HepG2 (cell line): ENCODE data around the gene RABL6. TPM values are rescaled to one million over a fixed set of nuclear protein-coding genes. Genes with fewer than 3 reads are reported as not detected.

Experiments
- ATAC-seq: fragments of 200-7000 bp; cut with Tn5 transposase; 3 replicates; pipeline ENCODE4 v1.9.1; 2020; ENCODE audit warnings: mild to moderate bottlenecking, moderate library complexity
- BruUV-seq: library from RNA; stranded (reverse); fragments of 400-500 nt; replicated peaks from 2 replicates; lab custom pipeline; 2021; lab: Mats Ljungman, UMichigan
- CTCF ChIA-PET: fragments of 300-600 bp; formaldehyde crosslinking; extraction: SDS; loops from one replicate; lab custom pipeline; 2021; ENCODE audit warnings: low total read pairs, inconsistent platforms, low intra/inter-chr PET ratio; lab: Yijun Ruan, JAX
- POLR2A ChIA-PET: fragments of 350-600 bp; sonication (Branson Sonifier 250); formaldehyde crosslinking; loops from one replicate; lab custom pipeline; 2020; ENCODE audit warnings: antibody characterized with exemption, inconsistent platforms; lab: Yijun Ruan, JAX
- DNase-seq: peaks from one replicate; pipeline ENCODE4 v3.0.0-alpha.2; 2015; ENCODE audit warnings: low spot score
- FAIRE-seq: peaks from 3 replicates; lab custom pipeline; 2011; peaks lifted over from hg19 to GRCh38; lab: Jason Lieb, UNC
- H2AFZ ChIP-seq: one replicate; pipeline ENCODE4 v1.6.1; 2011; ENCODE audit warnings: low read length, inconsistent platforms
- H3K27ac ChIP-seq: fragments of 300-600 bp; 3 replicates; pipeline ENCODE4 v1.8.0; 2011; ENCODE audit warnings: mixed run types, mild to moderate bottlenecking, mixed read lengths, low read length, inconsistent platforms; ENCODE audit not compliant: insufficient read depth; ENCODE audit errors: extremely low read length
- H3K27me3 ChIP-seq, 2 experiments: fragments of 200-600 bp in 1 of 2; 2 replicates in 1 of 2; 3 replicates in 1 of 2; pipeline versions ENCODE4 v1.6.0 to v1.8.0; 2011; ENCODE audit warnings: low read length in 2 of 2, mild to moderate bottlenecking in 2 of 2, moderate library complexity in 2 of 2, inconsistent platforms in 1 of 2; ENCODE audit not compliant: insufficient read depth in 2 of 2, control insufficient read depth in 1 of 2
- H3K36me3 ChIP-seq, 2 experiments: fragments of 200-600 bp in 1 of 2; replicated peaks in 1 of 2; 2 replicates in 1 of 2; 3 replicates in 1 of 2; pipeline versions ENCODE4 v1.5.1 to v1.8.0; 2011; ENCODE audit warnings: low read length in 2 of 2, inconsistent platforms in 1 of 2; ENCODE audit not compliant: insufficient read depth in 2 of 2, control insufficient read depth in 1 of 2
- H3K4me1 ChIP-seq: 2 replicates; pipeline ENCODE4 v1.5.1; 2012; ENCODE audit warnings: low read length, inconsistent platforms; ENCODE audit not compliant: insufficient read depth
- H3K4me2 ChIP-seq: 2 replicates; pipeline ENCODE4 v1.6.0; 2011; ENCODE audit warnings: low read depth, low read length, inconsistent platforms
- H3K4me3 ChIP-seq, 3 experiments: fragments of 200-600 bp in 1 of 3; sonication (generic), shearing (Covaris generic) in 1 of 3; replicated peaks in 1 of 3; 2 replicates each; pipeline ENCODE4 v1.5.1; 2011 to 2016; ENCODE audit warnings: low read length in 3 of 3, inconsistent platforms in 2 of 3, low read depth in 2 of 3, mild to moderate bottlenecking in 2 of 3, control low read depth in 1 of 3, mixed read lengths in 1 of 3; ENCODE audit not compliant: insufficient read depth in 1 of 3
- H3K79me2 ChIP-seq: one replicate; pipeline ENCODE4 v1.6.1; 2011; ENCODE audit warnings: low read length, inconsistent platforms; ENCODE audit not compliant: insufficient read depth
- H3K9ac ChIP-seq: 2 replicates; pipeline ENCODE4 v1.6.0; 2011; ENCODE audit warnings: mild to moderate bottlenecking, low read depth, low read length, inconsistent platforms; ENCODE audit not compliant: insufficient read depth
- H3K9me3 ChIP-seq: 2 replicates; pipeline ENCODE4 v1.5.1; 2012; ENCODE audit warnings: mild to moderate bottlenecking, low read length
- H4K20me1 ChIP-seq: 2 replicates; pipeline ENCODE4 v1.6.0; 2011; ENCODE audit warnings: inconsistent platforms, mild to moderate bottlenecking, low read length, moderate library complexity; ENCODE audit not compliant: insufficient read depth
- ATF7-NPFF ChIP-seq: sonication (generic); formaldehyde crosslinking; IDR thresholded peaks from 2 replicates; pipeline ENCODE4 v1.8.1; 2023; ENCODE audit warnings: mild to moderate bottlenecking, low read depth, missing genetic modification reagents, moderate library complexity
- NFKBIZ ChIP-seq: IDR thresholded peaks from 2 replicates; pipeline ENCODE4 v1.6.1; 2018; ENCODE audit warnings: missing genetic modification reagents, missing compliant biosample characterization
- PHF21A ChIP-seq: sonication (generic); formaldehyde crosslinking; IDR thresholded peaks from 2 replicates; pipeline ENCODE4 v1.5.0; 2020; ENCODE audit warnings: mild to moderate bottlenecking, missing genetic modification reagents
- SAP130 ChIP-seq: IDR thresholded peaks from 2 replicates; pipeline ENCODE4 v1.6.1; 2016; ENCODE audit warnings: low read depth
- SP1 ChIP-seq, 2 experiments: fragments of 450-650 bp in 1 of 2; sonication (generic) in 1 of 2; formaldehyde crosslinking in 1 of 2; IDR thresholded peaks; 2 replicates each; pipeline versions ENCODE4 v1.4.0 to v1.6.1; 2016 to 2020; ENCODE audit warnings: missing genetic modification reagents in 1 of 2
- THAP8 ChIP-seq: sonication (generic); formaldehyde crosslinking; IDR thresholded peaks from 2 replicates; pipeline ENCODE4 v1.5.1; 2020; ENCODE audit warnings: missing genetic modification reagents, mild to moderate bottlenecking, borderline replicate concordance
- ZMYM4 ChIP-seq: sonication (generic); formaldehyde crosslinking; IDR thresholded peaks from 2 replicates; pipeline ENCODE4 v1.8.1; 2023; ENCODE audit warnings: mild to moderate bottlenecking, missing genetic modification reagents
- ZNF12 ChIP-seq: sonication (generic); formaldehyde crosslinking; IDR thresholded peaks from 2 replicates; pipeline ENCODE4 v1.5.0; 2020; ENCODE audit warnings: missing genetic modification reagents
- ZNF354B ChIP-seq: sonication (generic); formaldehyde crosslinking; IDR thresholded peaks from 2 replicates; pipeline ENCODE4 v1.8.0; 2022; ENCODE audit warnings: mild to moderate bottlenecking, missing genetic modification reagents
- ZNF609 ChIP-seq: sonication (generic); formaldehyde crosslinking; IDR thresholded peaks from 2 replicates; pipeline ENCODE4 v1.4.0; 2020; ENCODE audit warnings: mild to moderate bottlenecking, missing genetic modification reagents, borderline replicate concordance
- ZNF652 ChIP-seq: IDR thresholded peaks from 2 replicates; pipeline ENCODE4 v1.6.1; 2016; ENCODE audit warnings: low read depth, borderline replicate concordance
- ZZZ3 ChIP-seq: sonication (generic); formaldehyde crosslinking; IDR thresholded peaks from 2 replicates; pipeline ENCODE4 v1.4.0; 2020; ENCODE audit warnings: missing genetic modification reagents, mild to moderate bottlenecking, borderline replicate concordance
- WGBS: methylation state at CpG from one replicate; pipeline ENCODE4 v1.1.6; 2017; ENCODE audit warnings: low lambda C conversion rate; 5-methylcytosine and 5-hydroxymethylcytosine counted together
- in situ Hi-C: cut with HindIII; loops from 2 replicates; pipeline ENCODE4 v1.10.0; 2017; ENCODE audit warnings: low pct_unique_long_range_greater_than_20kb; ENCODE audit not compliant: extremely low pct_ligation_motif_present
- intact Hi-C: fragments of 100-400 bp; cut with micrococcal nuclease; formaldehyde crosslinking; loops from one replicate; pipeline ENCODE4 v1.10.0; 2022; ENCODE audit not compliant: unreplicated experiment
- polyA plus RNA-seq, 8 experiments: library from polyadenylated mRNA; depleted of rRNA in 3 of 8; stranded (reverse) in 7 of 8; unstranded in 1 of 8; fragments of >200 nt; fragmentation: Illumina TruSeq in 4 of 8; extraction: Trizol in 4 of 8; gene quantifications; 2 replicates each; pipeline versions ENCODE4 v1.2.1 to v1.2.3, GENCODE V29; 2011 to 2016; ENCODE audit warnings: low read depth in 4 of 8, missing spikeins in 1 of 8, mixed read lengths in 1 of 8; ENCODE audit not compliant: insufficient read depth in 1 of 8
- total RNA-seq, 5 experiments: library from RNA; depleted of rRNA; stranded (reverse); fragments of >200 nt; fragmentation: Illumina TruSeq; extraction: Trizol; gene quantifications; 2 replicates each; pipeline ENCODE4 v1.2.3, GENCODE V29; 2016; ENCODE audit warnings: low read depth in 1 of 5
- TF ChIP-seq, protein P1 (sequence below): sonication (generic); formaldehyde crosslinking; IDR thresholded peaks from 2 replicates; pipeline ENCODE4 v1.5.1; 2020; ENCODE audit warnings: missing genetic modification reagents, mild to moderate bottlenecking, borderline replicate concordance
- TF ChIP-seq, protein P2 (sequence below): sonication (generic); formaldehyde crosslinking; IDR thresholded peaks from 2 replicates; pipeline ENCODE4 v1.4.0; 2020; ENCODE audit warnings: missing genetic modification reagents

Gene RABL6
- total and polyA plus RNA-seq, 2 of the 13 experiments (the other 11 are each of a cell fraction or from before 2014, with no cell fraction given), result 81.5 to 125 TPM

GRCh38 chr9:136759436-136760325 is 48.1 kb upstream of the RABL6 start:
- Histone ChIP-seq H3K4me1 (peaks cover 45% of the 10 kb centered on the region), H4K20me1 (no peaks in the 10 kb centered on the region), H3K36me3 (no peaks in the 10 kb centered on the region), H3K9ac (no peak overlapping the region), H3K27me3 (peaks cover 5 to 27% of the 10 kb centered on the region in 2 experiments; a peak in 3 of 5 replicates), H2AFZ (no peak overlapping the region), H3K79me2 (no peaks in the 10 kb centered on the region), H3K4me3 (no peak overlapping the region), H3K27ac (no peak overlapping the region), H3K9me3 (no peaks in the 10 kb centered on the region), H3K4me2 (no peak overlapping the region)
- BruUV-seq, result no TSS peak
- no peak for ATAC-seq
- in situ Hi-C loops (no loop called here), intact Hi-C loops (no loop called here)
- ChIA-PET CTCF (no interaction called here), POLR2A (no interaction called here)
- no peak for DNase-seq
- no peak for FAIRE-seq
- 60% methylated on average over 15 of the region's 27 CpGs for WGBS
- no peak for TF ChIP-seq SP1 (IDR thresholded peaks at IDR 0.05)
- TF ChIP-seq SP1 (CRISPR knock-in tag; IDR thresholded peaks at IDR 0.05), result no peak
- no peak for TF ChIP-seq ATF7-NPFF (CRISPR knock-in tag)
- TF ChIP-seq ZNF652 (CRISPR knock-in tag), result no peak
- TF ChIP-seq, protein P1, sequence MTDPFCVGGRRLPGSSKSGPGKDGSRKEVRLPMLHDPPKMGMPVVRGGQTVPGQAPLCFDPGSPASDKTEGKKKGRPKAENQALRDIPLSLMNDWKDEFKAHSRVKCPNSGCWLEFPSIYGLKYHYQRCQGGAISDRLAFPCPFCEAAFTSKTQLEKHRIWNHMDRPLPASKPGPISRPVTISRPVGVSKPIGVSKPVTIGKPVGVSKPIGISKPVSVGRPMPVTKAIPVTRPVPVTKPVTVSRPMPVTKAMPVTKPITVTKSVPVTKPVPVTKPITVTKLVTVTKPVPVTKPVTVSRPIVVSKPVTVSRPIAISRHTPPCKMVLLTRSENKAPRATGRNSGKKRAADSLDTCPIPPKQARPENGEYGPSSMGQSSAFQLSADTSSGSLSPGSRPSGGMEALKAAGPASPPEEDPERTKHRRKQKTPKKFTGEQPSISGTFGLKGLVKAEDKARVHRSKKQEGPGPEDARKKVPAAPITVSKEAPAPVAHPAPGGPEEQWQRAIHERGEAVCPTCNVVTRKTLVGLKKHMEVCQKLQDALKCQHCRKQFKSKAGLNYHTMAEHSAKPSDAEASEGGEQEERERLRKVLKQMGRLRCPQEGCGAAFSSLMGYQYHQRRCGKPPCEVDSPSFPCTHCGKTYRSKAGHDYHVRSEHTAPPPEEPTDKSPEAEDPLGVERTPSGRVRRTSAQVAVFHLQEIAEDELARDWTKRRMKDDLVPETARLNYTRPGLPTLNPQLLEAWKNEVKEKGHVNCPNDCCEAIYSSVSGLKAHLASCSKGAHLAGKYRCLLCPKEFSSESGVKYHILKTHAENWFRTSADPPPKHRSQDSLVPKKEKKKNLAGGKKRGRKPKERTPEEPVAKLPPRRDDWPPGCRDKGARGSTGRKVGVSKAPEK, result no peak
- TF ChIP-seq NFKBIZ, result no peak
- TF ChIP-seq ZMYM4 (CRISPR knock-in tag), result no peak
- no peak for TF ChIP-seq ZZZ3
- TF ChIP-seq ZNF354B (CRISPR knock-in tag), result no peak
- TF ChIP-seq, protein P2, sequence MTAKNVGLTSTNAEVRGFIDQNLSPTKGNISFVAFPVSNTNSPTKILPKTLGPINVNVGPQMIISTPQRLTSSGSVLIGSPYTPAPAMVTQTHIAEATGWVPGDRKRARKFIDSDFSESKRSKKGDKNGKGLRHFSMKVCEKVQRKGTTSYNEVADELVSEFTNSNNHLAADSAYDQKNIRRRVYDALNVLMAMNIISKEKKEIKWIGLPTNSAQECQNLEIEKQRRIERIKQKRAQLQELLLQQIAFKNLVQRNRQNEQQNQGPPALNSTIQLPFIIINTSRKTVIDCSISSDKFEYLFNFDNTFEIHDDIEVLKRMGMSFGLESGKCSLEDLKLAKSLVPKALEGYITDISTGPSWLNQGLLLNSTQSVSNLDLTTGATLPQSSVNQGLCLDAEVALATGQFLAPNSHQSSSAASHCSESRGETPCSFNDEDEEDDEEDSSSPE (CRISPR knock-in tag), result no peak
- TF ChIP-seq SAP130 (CRISPR knock-in tag), result no peak
- no peak for TF ChIP-seq PHF21A (CRISPR knock-in tag)
- TF ChIP-seq THAP8 (CRISPR knock-in tag), result no peak
- no peak for TF ChIP-seq ZNF12
- TF ChIP-seq ZNF609 (CRISPR knock-in tag), result no peak
